ENCODE measurements around the gene IGF1R. TPM values are rescaled to one million over a fixed set of nuclear protein-coding genes. Genes with fewer than 3 reads are reported as not detected.

The IGF1R gene
- total RNA-seq, 2 experiments from 2014 or later: 7.1 to 7.7 TPM

GRCh38 chr15:98778263-98778959 lies 130.1 kb downstream of the IGF1R start:
- DNase-seq: no peak
- Mint-ChIP-seq H3K4me1 (peaks cover 15% of the 10 kb centered on the region), H3K4me3 (no peak overlapping the region), H3K27me3 (peaks cover 4% of the 10 kb centered on the region), H3K9me3 (no peaks in the 10 kb centered on the region), H3K27ac (no peak overlapping the region), H3K36me3 (ENCODE audit: low read depth) (no peaks in the 10 kb centered on the region)
- CTCF ChIA-PET: interaction anchor here (0.6 to 4.8 kb wide), 14 partner anchors 7 to 311 kb away, joined by 3 to 37 read pairs (median 4); no protein-coding TSS in a partner anchor
- POLR2A ChIA-PET: no interaction called here

DNA sequence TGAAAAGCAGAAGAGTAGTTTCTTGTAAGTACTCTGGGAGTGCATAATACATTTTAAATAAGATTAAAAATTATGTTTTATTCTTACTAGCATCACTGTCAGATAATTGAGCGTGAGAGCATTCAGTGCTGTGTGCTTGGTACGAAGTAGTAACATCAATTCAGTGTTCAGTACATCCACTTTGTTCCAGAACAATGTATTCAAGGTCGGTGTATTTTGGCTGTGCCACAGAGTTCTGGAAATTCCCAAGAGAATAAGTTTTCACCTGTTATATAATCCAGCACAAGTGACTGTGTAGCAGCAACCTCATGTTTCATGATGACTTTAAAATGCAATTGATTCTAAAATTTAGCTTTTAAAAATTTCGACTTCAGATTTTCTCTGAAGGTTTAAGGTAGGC lies 130.6 kb downstream of the IGF1R start:
- Mint-ChIP-seq H3K27ac (no peak overlapping the region), H3K27me3 (peaks cover 4% of the 10 kb centered on the region), H3K4me3 (no peak overlapping the region), H3K4me1 (peaks cover 15% of the 10 kb centered on the region), H3K36me3 (ENCODE audit: low read depth) (no peaks in the 10 kb centered on the region), H3K9me3 (no peaks in the 10 kb centered on the region)
- ChIA-PET POLR2A (interaction anchor here (1.8 kb wide), 1 partner anchor 72 kb away, joined by 7 read pairs; no protein-coding TSS in a partner anchor), CTCF (interaction anchor here (0.6 to 4.8 kb wide), 22 partner anchors 8 to 311 kb away, joined by 3 to 37 read pairs (median 4); no protein-coding TSS in a partner anchor)
- no peak for DNase-seq

DNA sequence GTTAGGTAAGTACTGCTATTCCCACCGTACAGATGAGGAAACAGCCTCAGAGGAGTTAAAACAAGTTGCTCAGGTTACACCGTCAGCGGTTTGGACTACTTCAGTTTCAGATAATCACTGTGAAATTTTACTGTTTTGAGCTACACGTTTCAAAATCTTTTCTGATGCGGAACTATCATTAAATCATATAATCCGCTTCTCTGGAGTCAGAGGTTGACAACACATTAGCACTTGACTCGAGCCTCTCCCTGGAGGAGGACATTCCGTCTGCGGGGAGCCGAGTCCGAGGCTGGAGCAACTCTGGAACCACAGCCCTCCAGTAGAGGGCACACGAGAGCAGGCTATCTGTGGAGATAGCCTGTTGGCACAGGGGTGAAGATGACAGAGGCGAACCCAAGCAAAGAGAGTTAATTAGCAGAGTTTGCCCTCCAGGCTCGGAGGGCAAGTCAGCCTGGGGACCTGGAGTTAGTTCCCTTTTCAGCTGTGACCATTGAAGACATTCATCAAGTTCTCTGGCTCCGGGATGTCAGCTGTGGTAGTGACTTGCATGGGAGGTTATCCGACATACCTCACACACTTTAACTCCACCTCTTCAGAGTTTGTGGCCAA lies 131.2 kb downstream of the IGF1R start:
- DNase-seq: peak; percentile 72
- peaks cover 4% of the 10 kb centered on the region for H3K27me3 Mint-ChIP-seq
- no peak overlapping the region for H3K4me3 Mint-ChIP-seq
- no peak overlapping the region for H3K27ac Mint-ChIP-seq
- no peaks in the 10 kb centered on the region for H3K36me3 Mint-ChIP-seq (ENCODE audit: low read depth)
- no peaks in the 10 kb centered on the region for H3K9me3 Mint-ChIP-seq
- peaks cover 15% of the 10 kb centered on the region for H3K4me1 Mint-ChIP-seq
- ChIA-PET POLR2A (interaction anchor here (1.8 kb wide), 1 partner anchor 71 kb away, joined by 7 read pairs; no protein-coding TSS in a partner anchor), CTCF (interaction anchor here (0.6 to 4.8 kb wide), 20 partner anchors 9 to 299 kb away, joined by 3 to 37 read pairs (median 4); no protein-coding TSS in a partner anchor)

DNA sequence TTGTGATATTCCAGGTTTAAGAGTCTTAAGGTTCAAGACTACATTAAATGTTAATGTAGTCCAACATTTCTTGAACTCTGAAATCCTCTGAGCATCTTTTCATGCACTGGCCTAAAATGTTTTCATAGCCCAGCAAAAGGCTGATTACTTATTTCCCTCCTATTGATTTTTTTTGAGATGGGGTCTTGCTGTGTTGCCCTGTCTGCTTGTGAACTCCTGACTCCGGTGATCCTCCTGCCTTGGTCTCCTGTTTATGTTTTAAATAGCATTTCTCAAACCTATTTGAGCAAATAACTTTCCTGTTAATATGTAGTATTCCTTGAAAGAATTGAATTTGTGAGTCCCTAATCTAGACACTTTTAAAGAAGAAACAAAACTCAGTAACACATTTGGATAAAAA lies 133.5 kb downstream of the IGF1R start:
- H3K36me3 Mint-ChIP-seq (ENCODE audit: low read depth): no peaks in the 10 kb centered on the region
- no peaks in the 10 kb centered on the region for H3K9me3 Mint-ChIP-seq
- no peak overlapping the region for H3K27ac Mint-ChIP-seq
- H3K4me3 Mint-ChIP-seq: no peak overlapping the region
- H3K27me3 Mint-ChIP-seq: peaks cover 6% of the 10 kb centered on the region
- H3K4me1 Mint-ChIP-seq: peaks cover 12% of the 10 kb centered on the region
- ChIA-PET POLR2A (no interaction called here), CTCF (interaction anchor here (1.0 to 4.8 kb wide), 4 partner anchors 8 to 113 kb away, joined by 3 to 37 read pairs (median 4); no protein-coding TSS in a partner anchor)
- DNase-seq: no peak

GRCh38 chr15:98782801-98783200 lies 134.5 kb downstream of the IGF1R start:
- peaks cover 7% of the 10 kb centered on the region for H3K4me1 Mint-ChIP-seq
- ChIA-PET POLR2A (no interaction called here), CTCF (interaction anchor here (1.0 kb wide), 1 partner anchor 8 kb away, joined by 3 read pairs; no protein-coding TSS in a partner anchor)
- H3K27me3 Mint-ChIP-seq: peaks cover 6% of the 10 kb centered on the region
- H3K36me3 Mint-ChIP-seq (ENCODE audit: low read depth): no peaks in the 10 kb centered on the region
- H3K27ac Mint-ChIP-seq: no peak overlapping the region
- no peak for DNase-seq
- H3K9me3 Mint-ChIP-seq: no peaks in the 10 kb centered on the region
- no peak overlapping the region for H3K4me3 Mint-ChIP-seq

DNA sequence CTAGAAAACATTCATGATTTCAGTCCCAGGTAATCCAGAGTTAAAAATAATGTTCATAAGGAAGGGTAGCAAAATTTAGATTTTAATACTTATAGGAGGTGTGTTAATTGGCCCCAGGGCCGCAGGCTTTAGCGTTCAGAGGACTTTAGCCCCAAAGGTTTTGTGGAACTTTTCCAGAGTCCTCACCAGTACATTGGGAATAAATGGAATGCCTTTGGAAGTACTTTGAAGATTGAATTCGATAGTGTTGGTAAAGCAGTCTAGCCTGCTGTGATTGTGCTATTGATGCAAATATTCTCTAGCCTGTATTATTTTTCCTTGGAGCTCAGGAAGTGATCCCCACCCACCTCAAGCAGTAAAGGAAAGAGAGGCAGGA lies 137.1 kb downstream of the IGF1R start:
- Mint-ChIP-seq H3K36me3 (ENCODE audit: low read depth) (no peaks in the 10 kb centered on the region), H3K27ac (no peak overlapping the region), H3K4me1 (peaks cover 3% of the 10 kb centered on the region), H3K27me3 (peaks cover 4% of the 10 kb centered on the region), H3K9me3 (no peaks in the 10 kb centered on the region), H3K4me3 (no peak overlapping the region)
- POLR2A ChIA-PET: no interaction called here
- CTCF ChIA-PET: no interaction called here
- DNase-seq: no peak

GRCh38 chr15:98785807-98786621 lies 137.7 kb downstream of the IGF1R start:
- no peak overlapping the region for H3K27ac Mint-ChIP-seq
- H3K9me3 Mint-ChIP-seq: no peaks in the 10 kb centered on the region
- no peak overlapping the region for H3K4me3 Mint-ChIP-seq
- no peaks in the 10 kb centered on the region for H3K36me3 Mint-ChIP-seq (ENCODE audit: low read depth)
- peaks cover 6% of the 10 kb centered on the region for H3K27me3 Mint-ChIP-seq
- H3K4me1 Mint-ChIP-seq: peaks cover 3% of the 10 kb centered on the region
- POLR2A ChIA-PET: no interaction called here
- CTCF ChIA-PET: no interaction called here
- DNase-seq: no peak

DNA sequence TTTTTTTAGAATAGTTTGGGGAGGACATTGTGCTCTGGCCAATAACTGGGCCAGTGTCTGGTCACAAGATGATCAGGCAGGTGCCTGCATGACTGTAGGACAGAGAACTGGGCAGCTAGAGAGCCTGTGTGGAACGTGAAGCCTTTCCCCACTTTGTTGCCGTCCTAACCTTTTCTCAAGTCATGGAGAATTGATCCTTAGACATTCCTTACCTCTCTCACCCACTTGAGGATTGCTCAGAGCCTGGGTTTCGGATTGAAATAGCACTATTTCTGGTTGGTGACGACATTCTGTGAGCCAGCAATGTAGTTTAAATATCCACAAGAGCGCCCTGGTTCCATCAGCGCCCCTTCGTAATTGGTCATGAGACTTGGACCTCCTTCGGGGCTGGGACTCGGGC lies 138.4 kb downstream of the IGF1R start:
- no peak overlapping the region for H3K27ac Mint-ChIP-seq
- peaks cover 6% of the 10 kb centered on the region for H3K27me3 Mint-ChIP-seq
- DNase-seq: no peak
- peaks cover 3% of the 10 kb centered on the region for H3K4me1 Mint-ChIP-seq
- H3K36me3 Mint-ChIP-seq (ENCODE audit: low read depth): no peaks in the 10 kb centered on the region
- POLR2A ChIA-PET: no interaction called here
- no peak overlapping the region for H3K4me3 Mint-ChIP-seq
- no peaks in the 10 kb centered on the region for H3K9me3 Mint-ChIP-seq
- CTCF ChIA-PET: no interaction called here

- H3K4me1 Mint-ChIP-seq: peaks cover 3% of the 10 kb centered on the region
- H3K9me3 Mint-ChIP-seq: no peaks in the 10 kb centered on the region
- H3K36me3 Mint-ChIP-seq (ENCODE audit: low read depth): no peaks in the 10 kb centered on the region
- CTCF ChIA-PET: no interaction called here
- peaks cover 4% of the 10 kb centered on the region for H3K27me3 Mint-ChIP-seq
- no peak for DNase-seq
- POLR2A ChIA-PET: no interaction called here
- H3K27ac Mint-ChIP-seq: no peak overlapping the region
- no peak overlapping the region for H3K4me3 Mint-ChIP-seq
Measured at GRCh38 chr15:98787194-98787593, 138.9 kb downstream of the IGF1R start.

DNA sequence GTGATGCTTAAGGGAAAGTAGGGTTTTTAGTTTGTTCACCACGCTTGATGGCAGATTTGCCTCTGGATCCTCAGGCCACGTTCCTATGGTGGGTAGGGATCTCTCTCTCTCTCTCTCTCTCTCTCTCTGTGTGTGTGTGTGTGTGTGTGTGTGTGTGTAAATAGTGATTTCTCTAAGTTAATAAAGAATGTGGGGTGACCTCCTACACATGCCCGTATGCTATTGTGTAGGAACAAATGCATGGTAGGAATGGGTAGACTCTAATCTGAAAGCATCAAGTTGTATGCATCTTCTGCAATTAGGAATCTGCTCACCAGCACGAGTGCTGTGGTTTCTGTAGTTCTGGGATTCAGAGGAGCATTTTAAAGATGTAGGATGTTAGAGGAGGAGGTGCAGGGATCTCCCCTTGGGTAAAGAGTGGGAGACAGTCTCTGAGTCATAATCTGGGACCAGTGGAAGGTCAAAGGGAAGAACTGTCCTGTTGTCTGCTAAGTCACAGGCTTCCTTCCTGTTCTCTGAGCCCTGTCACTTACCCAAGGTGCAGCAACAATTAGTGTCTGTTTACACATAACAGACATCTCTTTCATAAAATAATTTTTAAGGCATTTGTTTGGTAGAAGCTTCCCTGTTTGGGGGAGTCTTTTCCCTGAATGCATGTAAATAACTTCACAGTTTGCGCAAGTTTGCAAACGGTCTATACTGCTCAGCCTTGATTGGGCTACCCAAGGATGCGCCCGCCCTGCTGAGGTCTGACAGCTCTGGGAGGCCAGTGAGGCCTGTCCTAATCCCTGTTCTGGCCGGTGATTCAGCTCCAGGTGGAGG lies 139.8 kb downstream of the IGF1R start:
- CTCF ChIA-PET: interaction anchor here (2.4 kb wide), 1 partner anchor 9 kb away, joined by 8 read pairs; no protein-coding TSS in a partner anchor
- POLR2A ChIA-PET: no interaction called here
- H3K4me3 Mint-ChIP-seq: no peak overlapping the region
- H3K36me3 Mint-ChIP-seq (ENCODE audit: low read depth): no peaks in the 10 kb centered on the region
- H3K4me1 Mint-ChIP-seq: peaks cover 3% of the 10 kb centered on the region
- H3K27ac Mint-ChIP-seq: no peak overlapping the region
- no peak for DNase-seq
- no peaks in the 10 kb centered on the region for H3K9me3 Mint-ChIP-seq
- H3K27me3 Mint-ChIP-seq: peaks cover 4% of the 10 kb centered on the region

DNA sequence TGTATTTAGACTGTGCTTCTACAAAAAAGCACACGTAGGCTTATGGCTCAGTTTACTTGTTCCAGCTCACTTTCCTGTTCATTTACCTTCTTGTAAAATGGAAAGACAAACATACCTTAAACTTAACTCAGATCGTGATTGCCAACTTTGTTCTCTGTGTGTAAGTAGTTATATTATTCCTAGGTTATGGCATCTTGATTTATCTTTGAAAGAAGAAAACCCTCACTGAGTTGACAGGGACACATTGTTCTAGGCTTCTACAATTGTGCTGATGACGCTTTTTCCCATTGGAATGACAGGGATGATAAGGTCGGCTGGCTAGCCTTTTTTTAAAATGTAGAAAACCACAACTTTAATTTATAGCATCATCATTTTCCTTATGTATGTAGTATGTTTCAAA lies 140.7 kb downstream of the IGF1R start:
- no peak for DNase-seq
- Mint-ChIP-seq H3K9me3 (no peaks in the 10 kb centered on the region), H3K27ac (no peak overlapping the region), H3K4me1 (peaks cover 3% of the 10 kb centered on the region), H3K36me3 (ENCODE audit: low read depth) (no peaks in the 10 kb centered on the region), H3K4me3 (no peak overlapping the region), H3K27me3 (peaks cover 4% of the 10 kb centered on the region)
- ChIA-PET POLR2A (no interaction called here), CTCF (interaction anchor here (2.4 kb wide), 1 partner anchor 10 kb away, joined by 8 read pairs; no protein-coding TSS in a partner anchor)

DNA sequence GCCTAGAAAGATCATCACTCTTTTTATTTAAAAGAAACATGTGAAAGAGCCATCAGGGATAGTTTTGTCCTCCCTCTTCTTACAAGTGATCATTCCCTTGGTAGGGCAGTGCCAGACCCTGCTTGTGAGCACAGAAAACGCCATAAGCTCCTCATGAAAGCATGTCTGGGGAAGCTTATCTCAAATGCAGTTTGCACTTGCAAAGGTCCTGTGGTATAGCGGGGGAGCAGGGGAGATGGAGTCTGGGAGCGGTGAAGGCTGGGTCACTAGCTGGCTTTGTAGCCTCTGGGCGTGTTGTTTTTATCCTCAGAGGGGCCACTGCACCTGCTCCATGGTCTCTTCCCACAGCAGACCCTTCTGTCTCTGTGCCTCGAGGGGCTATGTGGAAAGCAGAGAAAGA lies 141.9 kb downstream of the IGF1R start:
- CTCF ChIA-PET: interaction anchor here (0.8 to 2.4 kb wide), 3 partner anchors 8 to 11 kb away, joined by 3 to 10 read pairs (median 8); no protein-coding TSS in a partner anchor
- H3K27ac Mint-ChIP-seq: no peak overlapping the region
- H3K4me1 Mint-ChIP-seq: peaks cover 3% of the 10 kb centered on the region
- DNase-seq: no peak
- no peaks in the 10 kb centered on the region for H3K9me3 Mint-ChIP-seq
- H3K36me3 Mint-ChIP-seq (ENCODE audit: low read depth): no peaks in the 10 kb centered on the region
- H3K4me3 Mint-ChIP-seq: no peak overlapping the region
- peaks cover 3% of the 10 kb centered on the region for H3K27me3 Mint-ChIP-seq
- POLR2A ChIA-PET: no interaction called here
